GM21723 (cell line): ENCODE results near the gene CDK19.
A peak's percentile ranks its signal among the peaks of the same experiment; 100 is the strongest.

Source experiments
- ATAC-seq: cut with Tn5 transposase; IDR thresholded peaks from one replicate; pipeline ENCODE4 v1.9.1; 2021; ENCODE audit warnings: mild to moderate bottlenecking, moderate library complexity; ENCODE audit not compliant: unreplicated experiment

CDK19 gene

GRCh38 chr6:110705543-110705942 lies 109.7 kb downstream of the CDK19 start:
- ATAC-seq = no peak

GRCh38 chr6:110703906-110704594 lies 111.2 kb downstream of the CDK19 start:
- no peak for ATAC-seq

GRCh38 chr6:110703010-110703905 lies 112.0 kb downstream of the CDK19 start:
- ATAC-seq = peak; percentile 54

- no peak for ATAC-seq
Measured at GRCh38 chr6:110699780-110700179, 115.5 kb downstream of the CDK19 start.

- no peak for ATAC-seq
Measured at GRCh38 chr6:110693994-110694393, 121.3 kb downstream of the CDK19 start.

- ATAC-seq = no peak
Measured at GRCh38 chr6:110693296-110693695, 122.0 kb downstream of the CDK19 start.

GRCh38 chr6:110690916-110691315 lies 124.4 kb downstream of the CDK19 start:
- ATAC-seq = no peak

GRCh38 chr6:110690106-110690654 lies 125.1 kb downstream of the CDK19 start:
- no peak for ATAC-seq

- no peak for ATAC-seq
Measured at GRCh38 chr6:110689275-110689935, 125.9 kb downstream of the CDK19 start.

- no peak for ATAC-seq
Measured at GRCh38 chr6:110688661-110689268, 126.5 kb downstream of the CDK19 start.

- ATAC-seq = no peak
Measured at GRCh38 chr6:110687326-110687725, 127.9 kb downstream of the CDK19 start.

- no peak for ATAC-seq
Measured at GRCh38 chr6:110683241-110683640, 132.0 kb downstream of the CDK19 start.

- peak; percentile 99 for ATAC-seq
Measured at GRCh38 chr6:110682460-110682853, 132.8 kb downstream of the CDK19 start.

- peak; percentile 14 for ATAC-seq
Measured at GRCh38 chr6:110681543-110682459, 133.5 kb downstream of the CDK19 start.

- ATAC-seq = no peak
Measured at GRCh38 chr6:110676396-110676795, 138.9 kb downstream of the CDK19 start.

- ATAC-seq = no peak
Measured at GRCh38 chr6:110674096-110674495, 141.2 kb downstream of the CDK19 start.

GRCh38 chr6:110672122-110672521 lies 143.1 kb downstream of the CDK19 start:
- ATAC-seq = no peak

GRCh38 chr6:110671447-110671846 lies 143.8 kb downstream of the CDK19 start:
- ATAC-seq = no peak

- no peak for ATAC-seq
Measured at GRCh38 chr6:110665600-110665999, 149.7 kb downstream of the CDK19 start.

- ATAC-seq = peak; percentile 72
Measured at GRCh38 chr6:110664933-110665332, 150.3 kb downstream of the CDK19 start.
